LNCAP (cell line): ENCODE measurements around the gene ZNF664.

Experiments used
- CTCF ChIP-seq: fragments of 450-650 bp; IDR thresholded peaks from 2 replicates; pipeline ENCODE4 v1.5.1; 2017; ENCODE audit warnings: mild to moderate bottlenecking

Gene ZNF664

DNA sequence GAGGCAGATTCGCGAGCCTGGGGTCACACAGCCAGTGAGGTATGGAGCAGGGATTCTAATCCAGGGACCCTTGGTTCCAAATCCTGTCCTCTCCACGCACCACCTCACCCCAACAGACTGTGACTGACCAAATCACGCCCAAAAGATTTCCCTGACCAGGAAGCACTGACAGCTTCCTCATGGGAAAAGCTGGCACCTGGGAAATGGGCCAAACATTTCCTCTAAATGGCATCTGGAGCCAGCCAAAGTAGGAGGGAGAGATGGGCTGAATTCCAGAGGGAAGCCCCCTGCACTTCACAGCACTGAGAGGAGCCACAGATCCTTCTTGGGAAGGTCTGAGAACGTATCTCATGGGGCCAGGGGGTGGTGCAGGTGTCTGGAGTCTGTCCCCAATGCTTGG, 29.2 kb upstream of the ZNF664 start:
- no peak for TF ChIP-seq CTCF

DNA sequence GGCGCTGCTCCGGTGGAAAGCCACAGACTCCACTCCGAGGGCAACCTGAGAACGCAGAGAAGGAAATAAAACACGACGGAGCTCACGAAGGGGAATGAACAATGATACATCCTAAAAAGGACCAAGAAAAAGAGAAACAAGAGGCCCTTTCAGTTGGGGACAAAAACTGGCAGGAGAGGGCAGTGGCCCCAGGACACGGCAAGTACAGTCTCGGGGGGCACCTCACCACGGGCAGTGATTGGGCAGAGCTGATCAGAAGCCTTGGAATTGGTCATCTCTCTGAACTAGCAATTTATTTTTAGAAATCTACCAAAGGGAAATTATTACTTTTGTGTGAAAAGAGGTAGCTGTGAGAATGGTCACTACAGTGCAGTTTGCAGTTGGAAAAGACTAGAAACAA, 28.3 kb upstream of the ZNF664 start:
- TF ChIP-seq CTCF, result no peak

- no peak for TF ChIP-seq CTCF
Observed at GRCh38 chr12:123945287-123946151, 27.5 kb upstream of the ZNF664 start.

- TF ChIP-seq CTCF, result no peak
Observed at GRCh38 chr12:123946152-123946515, 26.9 kb upstream of the ZNF664 start.

DNA sequence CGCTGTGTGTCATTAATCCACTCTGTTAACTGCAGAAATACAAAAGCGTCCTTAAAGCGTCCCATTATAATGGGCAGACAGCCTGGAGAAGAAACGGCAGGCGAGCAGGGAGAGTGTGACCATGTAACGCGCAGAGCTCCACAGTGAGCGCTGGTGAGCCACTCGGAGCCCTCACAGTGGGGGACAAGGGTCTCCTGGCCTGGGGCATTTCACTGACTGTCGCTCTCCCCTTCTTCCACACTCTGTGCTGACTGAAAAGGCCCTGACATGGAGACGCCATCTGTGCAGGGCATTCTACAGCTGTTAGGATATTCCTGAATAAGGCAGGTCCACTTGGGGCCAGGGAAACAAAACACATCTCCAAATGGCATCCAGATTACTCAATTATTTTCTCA, 24.6 kb upstream of the ZNF664 start:
- TF ChIP-seq CTCF, result no peak

GRCh38 chr12:123948796-123949769, 23.9 kb upstream of the ZNF664 start:
- no peak for TF ChIP-seq CTCF

GRCh38 chr12:123949770-123950165, 23.2 kb upstream of the ZNF664 start:
- TF ChIP-seq CTCF, result no peak
